Right lobe of liver (tissue), 6 donors: ENCODE data around the gene NPAS2. TPM values are rescaled to one million over a fixed set of nuclear protein-coding genes. Genes with fewer than 3 reads are reported as not detected.
A peak's percentile ranks its signal among the peaks of the same experiment; 100 is the strongest.

ENCODE experiments used
- ATAC-seq, 4 donors: fragments of 200-7000 bp; cut with Tn5 transposase; one replicate each; pipeline ENCODE4 v1.9.1; 2020; ENCODE audit warnings: mild to moderate bottlenecking in 4 of 4, moderate library complexity in 4 of 4
- DNase-seq, 3 donors: peaks; one replicate each; pipeline ENCODE4 v3.0.0-alpha.2; 2020
- H3K27ac ChIP-seq, 3 donors: fragments of 200-600 bp; one replicate each; pipeline ENCODE4 v1.8.0; 2022
- H3K27me3 ChIP-seq, 2 donors: fragments of 200-600 bp; one replicate each; pipeline ENCODE4 v1.8.0; 2022
- H3K36me3 ChIP-seq, 4 donors: fragments of 200-600 bp; sonication (generic) in 1 of 4; one replicate each; pipeline versions ENCODE4 v1.5.1 to v1.8.0; 2017 to 2022; ENCODE audit warnings: control low read depth in 1 of 4
- H3K4me1 ChIP-seq, 4 donors: fragments of 200-600 bp; sonication (generic) in 1 of 4; one replicate each; pipeline versions ENCODE4 v1.5.1 to v1.8.0; 2017 to 2022; ENCODE audit warnings: control low read depth in 1 of 4
- H3K4me3 ChIP-seq, 3 donors: fragments of 200-600 bp; one replicate each; pipeline ENCODE4 v1.8.0; 2022
- H3K9me3 ChIP-seq, 4 donors: fragments of 200-600 bp; sonication (generic) in 1 of 4; one replicate each; pipeline versions ENCODE4 v1.5.1 to v1.8.0; 2017 to 2022; ENCODE audit warnings: control low read depth in 1 of 4
- POLR2A ChIP-seq: fragments of 450-650 bp; IDR thresholded peaks from one replicate; pipeline ENCODE4 v1.6.1; 2017; ENCODE audit warnings: antibody characterized with exemption, mild to moderate bottlenecking
- WGBS: methylation state at CpG from one replicate; pipeline ENCODE4 v1.1.6; 2018; ENCODE audit warnings: low coverage, low lambda C conversion rate; ENCODE audit not compliant: insufficient coverage; ENCODE audit errors: missing lambda C conversion rate; 5-methylcytosine and 5-hydroxymethylcytosine counted together
- intact Hi-C, 2 donors: fragments of 100-400 bp; cut with DNase I; formaldehyde crosslinking; loops; one replicate each; pipeline versions ENCODE4 v1.11.2 to v1.14.1; 2022
- total RNA-seq, 6 experiments: library from RNA; depleted of rRNA in 2 of 6; stranded (reverse); fragments of >200 nt in 2 of 6; fragmentation: NEBNext Ultra II Directional in 3 of 6; extraction: Animal tissue kit (Norgen Biotek cat#: 25700) in 3 of 6; gene quantifications; one replicate each; pipeline versions ENCODE4 v1.1.0 to v1.2.4, GENCODE V29; 2016 to 2023
- TF ChIP-seq, protein P1 (sequence below), 4 donors: fragments of 200-600 bp in 3 of 4; fragments of 450-650 bp in 1 of 4; IDR thresholded peaks; one replicate each; pipeline versions ENCODE4 v1.5.1 to v1.8.0; 2016 to 2022; ENCODE audit warnings: antibody characterized with exemption in 4 of 4, mild to moderate bottlenecking in 2 of 4
- donor health status: DM: no; HTN: yes; CAD: no.
- donor health status: DM: no; HTN: no; CAD: no.
- donor health status: DM: no; HTN: no; CAD: no.
- donor health status: DM: no; HTN: yes; CAD: no.
- donor health status: DM: no; HTN: yes; CAD: no.

The NPAS2 gene
- total RNA-seq, 6 experiments from 2014 or later, result 8.8 to 33.3 (median 24.5) TPM

- H3K4me3 ChIP-seq, result no peak overlapping the region
- intact Hi-C loops, result loop anchor here (5.0 to 10.0 kb wide), 4 partner anchors 258 to 378 kb away; no protein-coding TSS in a partner anchor
- H3K9me3 ChIP-seq, result no peaks in the 10 kb centered on the region
- peak; percentile 78 to 83 (median 79) for DNase-seq
- no peak for TF ChIP-seq POLR2A
- TF ChIP-seq, protein P1, sequence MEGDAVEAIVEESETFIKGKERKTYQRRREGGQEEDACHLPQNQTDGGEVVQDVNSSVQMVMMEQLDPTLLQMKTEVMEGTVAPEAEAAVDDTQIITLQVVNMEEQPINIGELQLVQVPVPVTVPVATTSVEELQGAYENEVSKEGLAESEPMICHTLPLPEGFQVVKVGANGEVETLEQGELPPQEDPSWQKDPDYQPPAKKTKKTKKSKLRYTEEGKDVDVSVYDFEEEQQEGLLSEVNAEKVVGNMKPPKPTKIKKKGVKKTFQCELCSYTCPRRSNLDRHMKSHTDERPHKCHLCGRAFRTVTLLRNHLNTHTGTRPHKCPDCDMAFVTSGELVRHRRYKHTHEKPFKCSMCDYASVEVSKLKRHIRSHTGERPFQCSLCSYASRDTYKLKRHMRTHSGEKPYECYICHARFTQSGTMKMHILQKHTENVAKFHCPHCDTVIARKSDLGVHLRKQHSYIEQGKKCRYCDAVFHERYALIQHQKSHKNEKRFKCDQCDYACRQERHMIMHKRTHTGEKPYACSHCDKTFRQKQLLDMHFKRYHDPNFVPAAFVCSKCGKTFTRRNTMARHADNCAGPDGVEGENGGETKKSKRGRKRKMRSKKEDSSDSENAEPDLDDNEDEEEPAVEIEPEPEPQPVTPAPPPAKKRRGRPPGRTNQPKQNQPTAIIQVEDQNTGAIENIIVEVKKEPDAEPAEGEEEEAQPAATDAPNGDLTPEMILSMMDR (IDR thresholded peaks at IDR 0.05), result peak; percentile 87 to 93 (median 90)
- peaks cover 0 to 6% (median 0%) of the 10 kb centered on the region in 4 donors for H3K36me3 ChIP-seq
- H3K27ac ChIP-seq, result no peak overlapping the region
- no peaks in the 10 kb centered on the region for H3K27me3 ChIP-seq
- WGBS, result 36% methylated on average over 6 of the region's 7 CpGs
- peak; percentile 74 to 84 (median 78) for ATAC-seq
- H3K4me1 ChIP-seq, result no peaks in the 10 kb centered on the region
Observed at GRCh38 chr2:100984892-100985307, 165.0 kb downstream of the NPAS2 start.

- WGBS, result 83% methylated on average over 1 of the region's 11 CpGs
- intact Hi-C loops, result loop anchor here (5.0 to 10.0 kb wide), 3 partner anchors 261 to 379 kb away; no protein-coding TSS in a partner anchor
Observed at GRCh38 chr2:100986157-100986556, 166.2 kb downstream of the NPAS2 start.

GRCh38 chr2:100987536-100987935 is 167.6 kb downstream of the NPAS2 start:
- WGBS, result no CpG with 5 or more reads among the region's 3 CpGs
- H3K4me1 ChIP-seq, result no peaks in the 10 kb centered on the region
- no peak for TF ChIP-seq POLR2A
- TF ChIP-seq, protein P1 (IDR thresholded peaks at IDR 0.05), result no peak
- H3K36me3 ChIP-seq, result peaks cover 0 to 5% (median 0%) of the 10 kb centered on the region in 4 donors
- intact Hi-C loops, result loop anchor here (5.0 to 10.0 kb wide), 3 partner anchors 263 to 380 kb away; no protein-coding TSS in a partner anchor
- DNase-seq, result no peak
- H3K4me3 ChIP-seq, result no peak overlapping the region
- H3K9me3 ChIP-seq, result no peaks in the 10 kb centered on the region
- no peak overlapping the region for H3K27ac ChIP-seq
- ATAC-seq, result no peak
- no peaks in the 10 kb centered on the region for H3K27me3 ChIP-seq

More at GRCh38 chr2:100986157-100986556, 166.2 kb downstream of the NPAS2 start:
- Histone ChIP-seq H3K36me3 (peaks cover 0 to 6% (median 0%) of the 10 kb centered on the region in 4 donors), H3K4me1 (no peaks in the 10 kb centered on the region), H3K4me3 (no peak overlapping the region), H3K27me3 (no peaks in the 10 kb centered on the region), H3K27ac (no peak overlapping the region), H3K9me3 (no peaks in the 10 kb centered on the region)
- no peak for TF ChIP-seq POLR2A
- TF ChIP-seq, protein P1 (IDR thresholded peaks at IDR 0.05), result no peak
- no peak for DNase-seq
- no peak for ATAC-seq

DNA sequence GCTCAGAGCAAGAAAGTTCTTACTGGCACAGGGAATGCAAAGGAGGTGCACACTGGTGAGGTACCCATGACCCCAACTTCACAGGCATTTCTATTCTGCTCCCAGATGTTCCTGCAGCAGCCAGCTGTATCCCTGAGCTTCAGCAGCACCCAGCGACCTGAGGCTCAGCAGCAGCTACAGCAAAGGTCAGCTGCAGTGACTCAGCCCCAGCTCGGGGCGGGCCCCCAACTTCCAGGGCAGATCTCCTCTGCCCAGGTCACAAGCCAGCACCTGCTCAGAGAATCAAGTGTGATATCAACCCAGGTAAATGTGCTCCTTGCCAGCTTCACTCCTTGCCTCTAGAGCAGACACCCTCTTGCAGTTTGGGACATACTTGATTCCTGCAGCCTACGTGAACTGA is 168.0 kb downstream of the NPAS2 start:
- Histone ChIP-seq H3K36me3 (peaks cover 0 to under 1% (median 0%) of the 10 kb centered on the region in 4 donors), H3K27me3 (no peaks in the 10 kb centered on the region), H3K27ac (no peak overlapping the region), H3K9me3 (no peaks in the 10 kb centered on the region), H3K4me1 (no peaks in the 10 kb centered on the region), H3K4me3 (no peak overlapping the region)
- WGBS, result 100% methylated on average over 2 of the region's 4 CpGs
- DNase-seq, result no peak
- TF ChIP-seq, protein P1 (IDR thresholded peaks at IDR 0.05), result no peak
- intact Hi-C loops, result loop anchor here (5.0 to 10.0 kb wide), 3 partner anchors 263 to 381 kb away; no protein-coding TSS in a partner anchor
- ATAC-seq, result no peak
